Fibroblast of villous mesenchyme (primary cell): ENCODE measurements around the gene LBR. TPM values are rescaled to one million over a fixed set of nuclear protein-coding genes. Genes with fewer than 3 reads are reported as not detected.

Source experiments
- total RNA-seq: library from RNA; depleted of rRNA; stranded (reverse); fragments of >200 nt; gene quantifications from 2 replicates; pipeline ENCODE4 v1.2.3, GENCODE V29; 2012

The LBR gene
- total RNA-seq, 1 donor: 55.7 TPM

Other genes starting within 250 kb of the LBR start
- gene ENAH, start 225.1 kb upstream of the LBR start, total RNA-seq: 126 and 135 TPM in 2 replicates